SK-N-MC (cell line): ENCODE measurements around the gene EPB41.

Experiments
- DNase-seq: peaks from one replicate; pipeline ENCODE4 v3.0.0-alpha.2; 2011; ENCODE audit warnings: low read depth, low spot score
- H3K27ac ChIP-seq: fragments of 200-600 bp; sonication (generic); 2 replicates; pipeline ENCODE4 v1.5.1; 2016; ENCODE audit warnings: mixed run types
- H3K36me3 ChIP-seq: fragments of 200-600 bp; sonication (generic); 2 replicates; pipeline ENCODE4 v1.6.1; 2017; ENCODE audit warnings: antibody characterized with exemption, low read length, mixed read lengths; ENCODE audit not compliant: insufficient read depth
- H3K4me3 ChIP-seq: fragments of 200-600 bp; sonication (generic); 2 replicates; pipeline ENCODE4 v1.5.1; 2016
- H3K9ac ChIP-seq: fragments of 200-600 bp; sonication (generic); 2 replicates; pipeline ENCODE4 v1.8.0; 2017; ENCODE audit warnings: mixed run types, mixed read lengths; ENCODE audit not compliant: insufficient read length
- H3K9me3 ChIP-seq: fragments of 200-600 bp; sonication (generic); 2 replicates; pipeline ENCODE4 v1.6.1; 2017; ENCODE audit warnings: low read depth, mild to moderate bottlenecking, antibody characterized with exemption, low read length, moderate library complexity, mixed read lengths
- EZH2 ChIP-seq: fragments of 200-600 bp; sonication (generic); IDR thresholded peaks from one replicate; pipeline ENCODE4 v1.6.1; 2017; ENCODE audit warnings: antibody characterized with exemption
- FOXP2 ChIP-seq: optimal IDR thresholded peaks from 2 replicates; pipeline ENCODE3; 2011; ENCODE audit warnings: mild to moderate bottlenecking, moderate library complexity; ENCODE audit not compliant: insufficient read depth; ENCODE audit errors: extremely low read length, control extremely low read depth
- POLR2AphosphoS5 ChIP-seq: IDR thresholded peaks from 2 replicates; pipeline ENCODE4 v1.6.1; 2012; ENCODE audit warnings: mild to moderate bottlenecking, low read depth, low read length, borderline replicate concordance

The EPB41 gene

GRCh38 chr1:29157269-29157601, 242.9 kb downstream of the EPB41 start:
- peak overlapping the region; percentile 13 for H3K9ac ChIP-seq
- H3K27ac ChIP-seq = peak overlapping the region; percentile 96
- TF ChIP-seq POLR2AphosphoS5 (no peak), FOXP2 (no peak), EZH2 (no peak)
- H3K4me3 ChIP-seq = peak overlapping the region; percentile 52
- peaks cover 89% of the 10 kb centered on the region for H3K36me3 ChIP-seq
- H3K9me3 ChIP-seq = no peaks in the 10 kb centered on the region
- DNase-seq = no peak

- DNase-seq = no peak
- Histone ChIP-seq H3K36me3 (peaks cover 89% of the 10 kb centered on the region), H3K9ac (no peak overlapping the region), H3K27ac (peak overlapping the region; percentile 28; the same call in 1 of the 2 replicates), H3K4me3 (no peak overlapping the region), H3K9me3 (no peaks in the 10 kb centered on the region)
- TF ChIP-seq FOXP2 (no peak), EZH2 (no peak), POLR2AphosphoS5 (no peak)
Observed at GRCh38 chr1:29159773-29160172, 245.4 kb downstream of the EPB41 start.

GRCh38 chr1:29162025-29162424, 247.7 kb downstream of the EPB41 start:
- H3K9ac ChIP-seq = no peak overlapping the region
- H3K27ac ChIP-seq = peak overlapping the region; percentile 40
- TF ChIP-seq POLR2AphosphoS5 (no peak), FOXP2 (no peak), EZH2 (no peak)
- no peak overlapping the region for H3K4me3 ChIP-seq
- H3K36me3 ChIP-seq = peaks cover 91% of the 10 kb centered on the region
- no peaks in the 10 kb centered on the region for H3K9me3 ChIP-seq
- DNase-seq = no peak

- peaks cover 94% of the 10 kb centered on the region for H3K36me3 ChIP-seq
- no peak for DNase-seq
- H3K4me3 ChIP-seq = no peak overlapping the region
- TF ChIP-seq FOXP2 = no peak
- TF ChIP-seq EZH2 = no peak
- no peak for TF ChIP-seq POLR2AphosphoS5
- no peak overlapping the region for H3K9ac ChIP-seq
- H3K27ac ChIP-seq = peak overlapping the region; percentile 40; the same call in 1 of the 2 replicates
- H3K9me3 ChIP-seq = no peaks in the 10 kb centered on the region
Observed at GRCh38 chr1:29162476-29163138, 248.2 kb downstream of the EPB41 start.

- Histone ChIP-seq H3K9me3 (no peaks in the 10 kb centered on the region), H3K4me3 (no peak overlapping the region), H3K9ac (no peak overlapping the region), H3K27ac (peak overlapping the region; percentile 15; the same call in 1 of the 2 replicates), H3K36me3 (peaks cover 95% of the 10 kb centered on the region)
- TF ChIP-seq FOXP2 (no peak), EZH2 (no peak), POLR2AphosphoS5 (no peak)
- DNase-seq = no peak
Observed at GRCh38 chr1:29164588-29164987, 250.2 kb downstream of the EPB41 start.

GRCh38 chr1:29166291-29166878, 252.0 kb downstream of the EPB41 start:
- DNase-seq = no peak
- Histone ChIP-seq H3K4me3 (no peak overlapping the region), H3K36me3 (peaks cover 97% of the 10 kb centered on the region), H3K9ac (no peak overlapping the region), H3K9me3 (no peaks in the 10 kb centered on the region), H3K27ac (0 out of 2 replicates have a peak overlapping the region, but pooled peaks have one; percentile 7)
- TF ChIP-seq FOXP2 (no peak), POLR2AphosphoS5 (no peak), EZH2 (no peak)

GRCh38 chr1:29167904-29168303, 253.5 kb downstream of the EPB41 start:
- TF ChIP-seq FOXP2 = no peak
- no peak for TF ChIP-seq POLR2AphosphoS5
- TF ChIP-seq EZH2 = no peak
- no peak overlapping the region for H3K9ac ChIP-seq
- peaks cover 93% of the 10 kb centered on the region for H3K36me3 ChIP-seq
- H3K9me3 ChIP-seq = no peaks in the 10 kb centered on the region
- no peak overlapping the region for H3K27ac ChIP-seq
- H3K4me3 ChIP-seq = no peak overlapping the region
- DNase-seq = no peak
